HepG2 (cell line): ENCODE results near the gene PRELID1. TPM values are rescaled to one million over a fixed set of nuclear protein-coding genes. Genes with fewer than 3 reads are reported as not detected.

Experiments
- HES4 ChIP-seq: sonication (generic); formaldehyde crosslinking; IDR thresholded peaks from 2 replicates; pipeline ENCODE4 v1.9.0; 2021; ENCODE audit warnings: mild to moderate bottlenecking, missing genetic modification reagents, borderline replicate concordance
- KDM4B ChIP-seq: sonication (generic); formaldehyde crosslinking; IDR thresholded peaks from 2 replicates; pipeline ENCODE4 v1.4.0; 2020; ENCODE audit warnings: missing genetic modification reagents
- PLRG1 ChIP-seq: fragments of 450-650 bp; conservative IDR thresholded peaks from 2 replicates; pipeline ENCODE4 v1.6.1; 2016
- SUZ12 ChIP-seq: fragments of 150-350 bp; IDR thresholded peaks from 2 replicates; pipeline ENCODE4 v1.6.1; 2014; ENCODE audit warnings: low read depth, low read length
- YEATS2 ChIP-seq: sonication (generic); formaldehyde crosslinking; IDR thresholded peaks from 2 replicates; pipeline ENCODE4 v1.4.0; 2020; ENCODE audit warnings: missing genetic modification reagents, borderline replicate concordance
- ZMYM3 ChIP-seq: sonication (generic); formaldehyde crosslinking; IDR thresholded peaks from 2 replicates; pipeline ENCODE4 v1.5.1; 2020; ENCODE audit warnings: mild to moderate bottlenecking, missing genetic modification reagents
- ZNF562 ChIP-seq: sonication (generic); formaldehyde crosslinking; IDR thresholded peaks from 2 replicates; pipeline ENCODE4 v1.8.0; 2022; ENCODE audit warnings: missing genetic modification reagents, borderline replicate concordance
- ZNF687 ChIP-seq: sonication (generic); formaldehyde crosslinking; IDR thresholded peaks from 2 replicates; pipeline ENCODE4 v1.5.1; 2020; ENCODE audit warnings: mild to moderate bottlenecking, missing genetic modification reagents, moderate library complexity
- ZNF816 ChIP-seq: sonication (generic); formaldehyde crosslinking; IDR thresholded peaks from 2 replicates; pipeline ENCODE4 v1.8.0; 2022; ENCODE audit warnings: missing genetic modification reagents, mild to moderate bottlenecking, borderline replicate concordance
- ZNF83 ChIP-seq: sonication (generic); formaldehyde crosslinking; IDR thresholded peaks from 2 replicates; pipeline ENCODE4 v1.4.0; 2020; ENCODE audit warnings: missing genetic modification reagents, mild to moderate bottlenecking, borderline replicate concordance
- polyA plus RNA-seq, 8 experiments: library from polyadenylated mRNA; depleted of rRNA in 3 of 8; stranded (reverse) in 7 of 8; unstranded in 1 of 8; fragments of >200 nt; fragmentation: Illumina TruSeq in 4 of 8; extraction: Trizol in 4 of 8; gene quantifications; 2 replicates each; pipeline versions ENCODE4 v1.2.1 to v1.2.3, GENCODE V29; 2011 to 2016; ENCODE audit warnings: low read depth in 4 of 8, missing spikeins in 1 of 8, mixed read lengths in 1 of 8; ENCODE audit not compliant: insufficient read depth in 1 of 8
- total RNA-seq, 5 experiments: library from RNA; depleted of rRNA; stranded (reverse); fragments of >200 nt; fragmentation: Illumina TruSeq; extraction: Trizol; gene quantifications; 2 replicates each; pipeline ENCODE4 v1.2.3, GENCODE V29; 2016; ENCODE audit warnings: low read depth in 1 of 5
- TF ChIP-seq, protein P1 (sequence below): sonication (generic); formaldehyde crosslinking; IDR thresholded peaks from 2 replicates; pipeline ENCODE4 v1.4.0; 2020; ENCODE audit warnings: missing genetic modification reagents, borderline replicate concordance
- TF ChIP-seq, protein P2 (sequence below): sonication (generic); formaldehyde crosslinking; IDR thresholded peaks from 2 replicates; pipeline ENCODE4 v1.4.0; 2020; ENCODE audit warnings: missing genetic modification reagents
- TF ChIP-seq, protein P3 (sequence below): sonication (generic); formaldehyde crosslinking; IDR thresholded peaks from 2 replicates; pipeline ENCODE4 v1.8.0; 2022; ENCODE audit warnings: mild to moderate bottlenecking, missing genetic modification reagents, moderate library complexity

Gene PRELID1
- total and polyA plus RNA-seq, 2 of the 13 experiments (the other 11 are each of a cell fraction or from before 2014, with no cell fraction given), result 250 to 271 TPM

- TF ChIP-seq, protein P1, sequence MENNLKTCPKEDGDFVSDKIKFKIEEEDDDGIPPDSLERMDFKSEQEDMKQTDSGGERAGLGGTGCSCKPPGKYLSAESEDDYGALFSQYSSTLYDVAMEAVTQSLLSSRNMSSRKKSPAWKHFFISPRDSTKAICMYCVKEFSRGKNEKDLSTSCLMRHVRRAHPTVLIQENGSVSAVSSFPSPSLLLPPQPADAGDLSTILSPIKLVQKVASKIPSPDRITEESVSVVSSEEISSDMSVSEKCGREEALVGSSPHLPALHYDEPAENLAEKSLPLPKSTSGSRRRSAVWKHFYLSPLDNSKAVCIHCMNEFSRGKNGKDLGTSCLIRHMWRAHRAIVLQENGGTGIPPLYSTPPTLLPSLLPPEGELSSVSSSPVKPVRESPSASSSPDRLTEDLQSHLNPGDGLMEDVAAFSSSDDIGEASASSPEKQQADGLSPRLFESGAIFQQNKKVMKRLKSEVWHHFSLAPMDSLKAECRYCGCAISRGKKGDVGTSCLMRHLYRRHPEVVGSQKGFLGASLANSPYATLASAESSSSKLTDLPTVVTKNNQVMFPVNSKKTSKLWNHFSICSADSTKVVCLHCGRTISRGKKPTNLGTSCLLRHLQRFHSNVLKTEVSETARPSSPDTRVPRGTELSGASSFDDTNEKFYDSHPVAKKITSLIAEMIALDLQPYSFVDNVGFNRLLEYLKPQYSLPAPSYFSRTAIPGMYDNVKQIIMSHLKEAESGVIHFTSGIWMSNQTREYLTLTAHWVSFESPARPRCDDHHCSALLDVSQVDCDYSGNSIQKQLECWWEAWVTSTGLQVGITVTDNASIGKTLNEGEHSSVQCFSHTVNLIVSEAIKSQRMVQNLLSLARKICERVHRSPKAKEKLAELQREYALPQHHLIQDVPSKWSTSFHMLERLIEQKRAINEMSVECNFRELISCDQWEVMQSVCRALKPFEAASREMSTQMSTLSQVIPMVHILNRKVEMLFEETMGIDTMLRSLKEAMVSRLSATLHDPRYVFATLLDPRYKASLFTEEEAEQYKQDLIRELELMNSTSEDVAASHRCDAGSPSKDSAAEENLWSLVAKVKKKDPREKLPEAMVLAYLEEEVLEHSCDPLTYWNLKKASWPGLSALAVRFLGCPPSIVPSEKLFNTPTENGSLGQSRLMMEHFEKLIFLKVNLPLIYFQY (CRISPR knock-in tag), result peak; percentile 36; the same call in 1 of the 2 replicates
- TF ChIP-seq ZNF687 (peak; percentile 86), ZNF816 (CRISPR knock-in tag) (no peak), ZNF83 (no peak), KDM4B (CRISPR knock-in tag) (0 out of 2 replicates have a peak, but pooled peaks have one; percentile 19), ZNF562 (CRISPR knock-in tag) (no peak), YEATS2 (peak; percentile 69; the same call in 1 of the 2 replicates), HES4 (CRISPR knock-in tag) (0 out of 2 replicates have a peak, but pooled peaks have one; percentile 33), SUZ12 (peak; percentile 64), ZMYM3 (CRISPR knock-in tag) (peak; percentile 45; the same call in 1 of the 2 replicates), PLRG1 (no peak)
- TF ChIP-seq, protein P2, sequence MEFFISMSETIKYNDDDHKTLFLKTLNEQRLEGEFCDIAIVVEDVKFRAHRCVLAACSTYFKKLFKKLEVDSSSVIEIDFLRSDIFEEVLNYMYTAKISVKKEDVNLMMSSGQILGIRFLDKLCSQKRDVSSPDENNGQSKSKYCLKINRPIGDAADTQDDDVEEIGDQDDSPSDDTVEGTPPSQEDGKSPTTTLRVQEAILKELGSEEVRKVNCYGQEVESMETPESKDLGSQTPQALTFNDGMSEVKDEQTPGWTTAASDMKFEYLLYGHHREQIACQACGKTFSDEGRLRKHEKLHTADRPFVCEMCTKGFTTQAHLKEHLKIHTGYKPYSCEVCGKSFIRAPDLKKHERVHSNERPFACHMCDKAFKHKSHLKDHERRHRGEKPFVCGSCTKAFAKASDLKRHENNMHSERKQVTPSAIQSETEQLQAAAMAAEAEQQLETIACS (CRISPR knock-in tag), result 0 out of 2 replicates have a peak, but pooled peaks have one; percentile 52
- TF ChIP-seq, protein P3, sequence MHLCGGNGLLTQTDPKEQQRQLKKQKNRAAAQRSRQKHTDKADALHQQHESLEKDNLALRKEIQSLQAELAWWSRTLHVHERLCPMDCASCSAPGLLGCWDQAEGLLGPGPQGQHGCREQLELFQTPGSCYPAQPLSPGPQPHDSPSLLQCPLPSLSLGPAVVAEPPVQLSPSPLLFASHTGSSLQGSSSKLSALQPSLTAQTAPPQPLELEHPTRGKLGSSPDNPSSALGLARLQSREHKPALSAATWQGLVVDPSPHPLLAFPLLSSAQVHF (CRISPR knock-in tag), result no peak
These were observed 48.1 kb downstream of the PRELID1 start, which contains the start of gene LMAN2 (continued) for GRCh38 chr5:177351392-177352329.
